IPS DF 6.9 (cell line): ENCODE measurements around the gene PAX8.

Experiments
- DNase-seq: peaks from one replicate; pipeline ENCODE4 v3.0.0-alpha.2; 2013; ENCODE audit warnings: low read depth, low spot score
- H3K27ac ChIP-seq: one replicate; pipeline ENCODE4 v1.5.1; 2013; ENCODE audit warnings: low read length, control low read depth
- H3K27me3 ChIP-seq: 2 replicates; pipeline ENCODE4 v1.6.1; 2013; ENCODE audit warnings: mild to moderate bottlenecking, low read length; ENCODE audit not compliant: control insufficient read depth, insufficient read depth
- H3K36me3 ChIP-seq: 2 replicates; pipeline ENCODE4 v1.6.1; 2013; ENCODE audit warnings: low read length; ENCODE audit not compliant: control insufficient read depth, insufficient read depth
- H3K4me1 ChIP-seq: 2 replicates; pipeline ENCODE4 v1.6.1; 2013; ENCODE audit warnings: low read length; ENCODE audit not compliant: control insufficient read depth, insufficient read depth
- H3K4me3 ChIP-seq: 2 replicates; pipeline ENCODE4 v1.5.1; 2013; ENCODE audit warnings: mild to moderate bottlenecking, low read length
- H3K9me3 ChIP-seq: 2 replicates; pipeline ENCODE4 v1.6.1; 2013; ENCODE audit warnings: low read length, inconsistent platforms; ENCODE audit not compliant: control insufficient read depth, insufficient read depth
- WGBS: extraction: QIAGEN DNeasy Blood & Tissue Kit; methylation state at CpG from one replicate; pipeline ENCODE4 v1.1.7; 2013; ENCODE audit warnings: mixed read lengths, missing lambda C conversion rate; ENCODE audit not compliant: insufficient read length, insufficient coverage; 5-methylcytosine and 5-hydroxymethylcytosine counted together

The PAX8 gene

GRCh38 chr2:113220970-113221708, 57.6 kb downstream of the PAX8 start:
- H3K27me3 ChIP-seq, result no peaks in the 10 kb centered on the region
- no peak overlapping the region for H3K27ac ChIP-seq
- H3K9me3 ChIP-seq, result no peaks in the 10 kb centered on the region
- no peaks in the 10 kb centered on the region for H3K36me3 ChIP-seq
- DNase-seq, result no peak
- H3K4me3 ChIP-seq, result no peak overlapping the region
- H3K4me1 ChIP-seq, result peaks cover 3% of the 10 kb centered on the region; the same call in 1 of the 2 replicates
- no CpG with 5 or more reads among the region's 6 CpGs for WGBS

GRCh38 chr2:113219889-113220641, 58.7 kb downstream of the PAX8 start:
- no peaks in the 10 kb centered on the region for H3K27me3 ChIP-seq
- DNase-seq, result no peak
- no peaks in the 10 kb centered on the region for H3K36me3 ChIP-seq
- no peak overlapping the region for H3K27ac ChIP-seq
- no CpG with 5 or more reads among the region's 6 CpGs for WGBS
- H3K4me3 ChIP-seq, result no peak overlapping the region
- H3K4me1 ChIP-seq, result peaks cover 1% of the 10 kb centered on the region; the same call in 1 of the 2 replicates
- H3K9me3 ChIP-seq, result no peaks in the 10 kb centered on the region

GRCh38 chr2:113219525-113219888, 59.2 kb downstream of the PAX8 start:
- no peak for DNase-seq
- no CpG with 5 or more reads among the region's 5 CpGs for whole genome bisulfite sequencing
- Histone ChIP-seq H3K4me3 (no peak overlapping the region), H3K36me3 (no peaks in the 10 kb centered on the region), H3K4me1 (peaks cover 1% of the 10 kb centered on the region; the same call in 1 of the 2 replicates), H3K27me3 (no peaks in the 10 kb centered on the region), H3K9me3 (no peaks in the 10 kb centered on the region), H3K27ac (no peak overlapping the region)

GRCh38 chr2:113219092-113219441, 59.7 kb downstream of the PAX8 start:
- no CpG with 5 or more reads among the region's 2 CpGs for WGBS
- Histone ChIP-seq H3K27me3 (no peaks in the 10 kb centered on the region), H3K27ac (no peak overlapping the region), H3K4me1 (peaks cover 1% of the 10 kb centered on the region; the same call in 1 of the 2 replicates), H3K4me3 (no peak overlapping the region), H3K36me3 (no peaks in the 10 kb centered on the region), H3K9me3 (no peaks in the 10 kb centered on the region)
- DNase-seq, result no peak

GRCh38 chr2:113218283-113219091, 60.2 kb downstream of the PAX8 start:
- Histone ChIP-seq H3K4me3 (no peak overlapping the region), H3K9me3 (no peaks in the 10 kb centered on the region), H3K27ac (no peak overlapping the region), H3K27me3 (no peaks in the 10 kb centered on the region), H3K4me1 (peaks cover 1% of the 10 kb centered on the region; the same call in 1 of the 2 replicates), H3K36me3 (no peaks in the 10 kb centered on the region)
- WGBS, result no CpG with 5 or more reads among the region's 8 CpGs
- no peak for DNase-seq

GRCh38 chr2:113217455-113218282, 61.1 kb downstream of the PAX8 start:
- Histone ChIP-seq H3K27ac (no peak overlapping the region), H3K36me3 (no peaks in the 10 kb centered on the region), H3K4me3 (no peak overlapping the region), H3K4me1 (peaks cover 1% of the 10 kb centered on the region; the same call in 1 of the 2 replicates), H3K9me3 (no peaks in the 10 kb centered on the region), H3K27me3 (no peaks in the 10 kb centered on the region)
- DNase-seq, result no peak
- no CpG with 5 or more reads among the region's 15 CpGs for WGBS

- no peak for DNase-seq
- Histone ChIP-seq H3K9me3 (no peaks in the 10 kb centered on the region), H3K27me3 (no peaks in the 10 kb centered on the region), H3K4me3 (no peak overlapping the region), H3K4me1 (peaks cover 1% of the 10 kb centered on the region; the same call in 1 of the 2 replicates), H3K27ac (no peak overlapping the region), H3K36me3 (no peaks in the 10 kb centered on the region)
- WGBS, result no CpG with 5 or more reads among the region's 6 CpGs
Observed at GRCh38 chr2:113216891-113217454, 61.7 kb downstream of the PAX8 start.

GRCh38 chr2:113216321-113216720, 62.4 kb downstream of the PAX8 start:
- Histone ChIP-seq H3K9me3 (no peaks in the 10 kb centered on the region), H3K4me1 (peaks cover 1% of the 10 kb centered on the region; the same call in 1 of the 2 replicates), H3K27ac (no peak overlapping the region), H3K36me3 (no peaks in the 10 kb centered on the region), H3K4me3 (no peak overlapping the region), H3K27me3 (no peaks in the 10 kb centered on the region)
- no peak for DNase-seq
- WGBS, result no CpG with 5 or more reads among the region's 2 CpGs

- no peak for DNase-seq
- no peaks in the 10 kb centered on the region for H3K36me3 ChIP-seq
- H3K9me3 ChIP-seq, result no peaks in the 10 kb centered on the region
- no peak overlapping the region for H3K4me3 ChIP-seq
- no CpG with 5 or more reads among the region's 2 CpGs for WGBS
- H3K27ac ChIP-seq, result no peak overlapping the region
- H3K27me3 ChIP-seq, result no peaks in the 10 kb centered on the region
- peaks cover 1% of the 10 kb centered on the region; the same call in 1 of the 2 replicates for H3K4me1 ChIP-seq
Observed at GRCh38 chr2:113215056-113215455, 63.7 kb downstream of the PAX8 start.
